Transverse colon (tissue), 4 donors: ENCODE results near the gene CNTNAP2.

Source experiments
- CTCF ChIP-seq, 5 experiments: fragments of 200-600 bp in 3 of 5; fragments of 450-650 bp in 2 of 5; sonication (generic) in 3 of 5; IDR thresholded peaks; 1 replicate in 2 of 5; 2 replicates in 3 of 5; pipeline ENCODE4 v1.5.1; 2016 to 2017; ENCODE audit warnings: antibody characterized with exemption in 5 of 5, inconsistent platforms in 3 of 5, mild to moderate bottlenecking in 2 of 5, moderate library complexity in 1 of 5
- EP300 ChIP-seq: sonication (generic); formaldehyde crosslinking; IDR thresholded peaks from one replicate; pipeline ENCODE4 v1.6.1; 2017; ENCODE audit warnings: antibody characterized with exemption, low read depth
- POLR2A ChIP-seq: fragments of 450-650 bp; IDR thresholded peaks from one replicate; pipeline ENCODE4 v1.6.1; 2016; ENCODE audit warnings: antibody characterized with exemption, mild to moderate bottlenecking, moderate library complexity
- POLR2AphosphoS5 ChIP-seq, 3 donors: sonication (generic); formaldehyde crosslinking; IDR thresholded peaks; one replicate each; pipeline ENCODE4 v1.6.1; 2016; ENCODE audit warnings: antibody characterized with exemption in 3 of 3

GRCh38 chr7:146401939-146402338 lies 285.3 kb downstream of the CNTNAP2 start:
- TF ChIP-seq CTCF (IDR thresholded peaks at IDR 0.05) (no peak), POLR2A (no peak), POLR2AphosphoS5 (IDR thresholded peaks at IDR 0.05) (no peak), EP300 (no peak)
